Measurements from ENCODE around the gene NAA20.

The NAA20 gene

GRCh38 chr20:20017001-20017843, at the start of gene NAA20:
Gene NAA20, plus strand, starts transcription at chr20:20017362. Its CDS starts 35 bp downstream, at chr20:20017397.
- DNase-seq: peak; percentile 82 to 84

GRCh38 chr20:19967445-19967844, 49.7 kb upstream of the NAA20 start:
- no peak for DNase-seq

GRCh38 chr20:19968028-19968427, 49.1 kb upstream of the NAA20 start:
- DNase-seq: no peak

- no peak for DNase-seq
Observed at GRCh38 chr20:19968466-19969073, 48.6 kb upstream of the NAA20 start.

GRCh38 chr20:19969106-19969505, 48.1 kb upstream of the NAA20 start:
- no peak for DNase-seq

- no peak for DNase-seq
Observed at GRCh38 chr20:19969507-19970255, 47.5 kb upstream of the NAA20 start.

- DNase-seq: no peak
Observed at GRCh38 chr20:19970256-19970765, 46.9 kb upstream of the NAA20 start.

- no peak for DNase-seq
Observed at GRCh38 chr20:19971116-19971515, 46.0 kb upstream of the NAA20 start.

- DNase-seq: peak; percentile 53 to 67
Observed at GRCh38 chr20:19973961-19974629, 43.1 kb upstream of the NAA20 start.

- no peak for DNase-seq
Observed at GRCh38 chr20:19974630-19975435, 42.3 kb upstream of the NAA20 start.

GRCh38 chr20:19975436-19975799, 41.7 kb upstream of the NAA20 start:
- DNase-seq: no peak

- no peak for DNase-seq
Observed at GRCh38 chr20:19975901-19976300, 41.3 kb upstream of the NAA20 start.

- DNase-seq: no peak
Observed at GRCh38 chr20:19976595-19977372, 40.4 kb upstream of the NAA20 start.

- DNase-seq: no peak
Observed at GRCh38 chr20:19977373-19977770, 39.8 kb upstream of the NAA20 start.

- no peak for DNase-seq
Observed at GRCh38 chr20:19978511-19979210, 38.5 kb upstream of the NAA20 start.

GRCh38 chr20:19981031-19981451, 36.1 kb upstream of the NAA20 start:
- no peak for DNase-seq

- DNase-seq: no peak
Observed at GRCh38 chr20:19986419-19986818, 30.7 kb upstream of the NAA20 start.

- no peak for DNase-seq
Observed at GRCh38 chr20:19987046-19987445, 30.1 kb upstream of the NAA20 start.

GRCh38 chr20:19990850-19991249, 26.3 kb upstream of the NAA20 start:
- no peak for DNase-seq

GRCh38 chr20:19991308-19991707, 25.9 kb upstream of the NAA20 start:
- DNase-seq: no peak

- DNase-seq: no peak
Observed at GRCh38 chr20:19991854-19992253, 25.3 kb upstream of the NAA20 start.

Measured in AML-193 (cell line).